ENCODE results near the gene PIP4K2A.
A peak's percentile ranks its signal among the peaks of the same experiment; 100 is the strongest.

The PIP4K2A gene

DNA sequence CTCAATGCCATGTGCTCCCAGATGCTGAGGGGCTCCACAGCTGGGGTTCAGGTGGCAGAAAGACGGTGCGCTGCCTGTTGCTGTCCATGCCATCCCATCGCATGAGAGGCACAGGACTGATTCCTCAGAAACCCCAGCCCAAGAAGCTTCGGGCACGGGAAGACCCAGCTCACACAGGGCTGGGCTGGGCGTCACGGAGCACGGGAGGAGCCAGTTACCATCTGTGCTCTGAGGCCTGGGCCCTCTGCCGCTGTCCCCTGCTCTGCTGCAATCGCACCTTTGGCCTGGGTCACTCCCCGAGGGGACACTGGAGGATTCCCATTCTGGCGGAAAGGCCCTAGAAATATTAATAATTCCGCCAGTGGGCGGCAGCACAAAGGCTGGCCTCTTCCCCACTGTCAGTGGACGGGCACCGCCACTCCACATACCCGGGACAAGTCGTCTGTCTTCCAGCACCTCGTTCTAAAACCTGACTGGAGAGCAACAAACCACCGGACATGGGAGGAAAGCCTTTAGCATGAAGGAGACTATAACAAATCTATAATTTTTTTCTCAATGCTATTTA is 92.1 kb downstream of the PIP4K2A start:
- DNase-seq (ENCODE audit: low read depth in 1 of 2, low spot score in 1 of 2) = no peak

DNA sequence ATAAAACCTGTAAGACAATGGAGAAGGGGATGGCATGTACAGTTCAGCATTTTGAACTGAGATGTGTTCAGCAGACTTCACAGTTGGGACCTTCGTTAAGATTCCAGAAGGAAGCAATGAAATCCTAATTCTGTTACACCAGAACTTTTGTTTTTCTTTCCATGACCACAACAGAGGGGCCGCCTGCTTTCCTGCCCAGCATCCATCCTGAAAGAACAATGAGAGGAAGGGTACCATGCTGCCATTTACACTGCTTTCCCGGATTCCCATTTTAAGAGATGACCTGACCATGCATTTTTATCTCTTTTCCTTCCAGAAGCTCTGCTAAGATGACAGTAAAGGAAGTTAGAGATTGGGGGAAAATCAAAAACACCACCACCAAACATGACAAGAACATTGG is 92.7 kb downstream of the PIP4K2A start:
- no peak for DNase-seq (ENCODE audit: low read depth in 1 of 2, low spot score in 1 of 2)

GRCh38 chr10:22620929-22621328 is 93.4 kb downstream of the PIP4K2A start:
- DNase-seq (ENCODE audit: low read depth in 1 of 2, low spot score in 1 of 2) = no peak

DNA sequence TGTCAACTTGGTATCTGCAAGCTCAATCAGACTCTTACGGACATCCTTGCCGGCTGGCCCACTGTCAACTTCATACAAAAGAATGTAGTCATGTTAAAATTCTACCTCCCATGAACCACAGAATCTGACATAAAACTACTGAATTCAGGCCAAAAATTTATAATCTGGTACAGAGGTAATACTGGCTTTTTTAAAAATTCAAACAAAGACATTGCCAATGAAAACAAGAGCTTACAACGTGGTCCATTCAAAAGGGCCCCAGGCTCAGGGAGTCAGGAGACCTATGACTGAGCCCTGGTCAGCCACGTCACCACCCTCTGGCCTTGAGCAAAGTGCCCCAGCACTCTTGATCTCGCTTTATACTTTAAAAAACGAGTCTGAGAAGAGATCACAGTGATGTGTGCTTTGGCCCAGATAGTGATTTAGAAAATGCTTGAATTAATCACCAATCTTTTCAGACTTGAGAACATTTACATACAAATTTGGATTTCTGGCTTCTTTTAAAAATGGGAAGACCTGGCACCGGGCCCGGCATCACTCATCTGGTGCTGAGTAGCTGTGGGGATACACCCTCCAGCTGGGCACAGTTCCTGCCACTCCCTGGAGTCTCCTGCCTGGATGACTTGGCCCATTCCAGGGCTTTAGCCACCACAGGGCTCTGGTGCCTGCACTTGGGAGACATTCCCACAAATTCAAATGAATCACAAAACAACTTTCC is 94.1 kb downstream of the PIP4K2A start:
- no peak for DNase-seq (ENCODE audit: low read depth in 1 of 2, low spot score in 1 of 2)

GRCh38 chr10:22619101-22619500 is 95.3 kb downstream of the PIP4K2A start:
- no peak for DNase-seq (ENCODE audit: low read depth in 1 of 2, low spot score in 1 of 2)

- DNase-seq (ENCODE audit: low read depth in 1 of 2, low spot score in 1 of 2) = no peak
These were observed 96.1 kb downstream of the PIP4K2A start for GRCh38 chr10:22618078-22618785.

DNA sequence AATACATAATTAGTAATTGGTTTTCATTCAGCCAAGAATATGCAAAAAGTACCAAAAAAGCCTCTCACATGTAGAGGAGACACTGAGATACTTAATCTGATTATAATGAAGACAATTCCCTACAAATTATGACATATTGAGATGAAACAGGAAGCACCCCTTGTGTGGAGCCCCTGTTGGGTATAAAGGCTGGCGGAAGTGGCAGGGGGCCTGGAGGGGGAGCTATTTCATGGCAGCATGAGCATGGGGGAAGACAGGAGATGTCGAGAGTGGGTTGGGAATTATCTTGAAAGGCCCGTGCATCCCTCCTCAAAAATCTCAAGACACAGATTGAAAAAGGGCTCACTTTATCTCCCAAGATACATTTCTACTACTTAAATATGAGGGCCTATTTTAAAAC is 96.9 kb downstream of the PIP4K2A start:
- no peak for DNase-seq (ENCODE audit: low read depth in 1 of 2, low spot score in 1 of 2)

DNA sequence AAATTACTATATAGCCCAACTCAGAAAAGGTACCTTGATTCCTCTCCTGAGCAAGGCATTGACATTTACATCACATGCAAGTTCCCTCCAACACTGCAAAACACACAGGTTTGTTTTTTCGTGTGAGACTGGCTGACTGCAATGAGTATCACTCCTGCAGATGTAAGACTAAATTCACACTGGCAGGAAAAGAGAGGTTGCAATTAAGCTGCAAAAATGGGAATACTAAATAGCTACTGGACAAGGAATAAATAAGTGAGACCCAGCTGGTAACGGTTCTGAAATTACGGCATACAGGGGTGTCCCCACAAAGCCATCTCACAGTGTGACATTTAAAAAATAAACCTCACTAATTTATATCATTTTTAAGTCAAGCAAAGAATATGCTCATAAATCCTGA is 97.3 kb downstream of the PIP4K2A start:
- DNase-seq (ENCODE audit: low read depth in 1 of 2, low spot score in 1 of 2) = no peak

- no peak for DNase-seq (ENCODE audit: low read depth in 1 of 2, low spot score in 1 of 2)
These were observed 98.4 kb downstream of the PIP4K2A start for GRCh38 chr10:22615819-22616499.

DNA sequence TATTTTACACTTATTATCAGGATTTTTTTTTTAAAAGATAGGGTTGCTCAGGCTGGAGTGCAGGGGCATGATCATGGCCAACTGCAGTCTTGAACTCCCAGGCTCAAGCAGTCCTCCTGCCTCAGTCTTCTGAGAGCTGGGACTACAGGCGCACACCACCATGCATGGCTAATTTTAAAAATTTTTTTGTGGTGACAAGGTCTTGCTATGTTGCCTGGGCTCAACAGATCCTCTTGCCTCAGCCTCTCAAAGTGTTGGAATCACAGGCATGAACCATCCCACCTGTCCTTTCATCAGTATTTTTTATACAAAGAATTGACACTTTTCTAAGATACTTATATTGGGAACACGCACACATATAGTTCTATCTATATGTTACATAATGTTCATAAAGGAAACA is 99.3 kb downstream of the PIP4K2A start:
- DNase-seq (ENCODE audit: low read depth in 1 of 2, low spot score in 1 of 2) = no peak

- DNase-seq (ENCODE audit: low read depth in 1 of 2, low spot score in 1 of 2) = no peak
These were observed 101.4 kb downstream of the PIP4K2A start for GRCh38 chr10:22613011-22613410.

DNA sequence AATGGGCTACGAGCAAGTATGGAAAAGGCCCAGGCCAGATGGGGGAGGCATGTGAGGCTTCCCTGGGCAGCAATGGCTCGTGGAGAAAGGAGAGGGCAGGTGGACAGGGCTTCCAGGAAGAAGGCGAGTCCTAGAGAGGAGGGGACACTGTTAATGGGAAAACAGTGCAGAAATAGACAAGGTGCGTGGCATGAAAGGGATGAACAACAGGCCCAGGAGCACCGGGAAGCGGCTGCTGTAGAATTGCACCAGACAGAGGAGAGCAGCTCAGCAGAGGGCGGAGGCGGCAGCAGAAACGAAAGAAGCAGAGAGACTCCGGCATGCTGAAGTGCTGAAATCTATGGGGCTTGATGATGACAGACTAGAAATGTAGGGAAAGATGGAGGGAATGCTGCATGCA is 102.1 kb downstream of the PIP4K2A start:
- no peak for DNase-seq (ENCODE audit: low read depth in 1 of 2, low spot score in 1 of 2)

- peak; percentile 21 to 39 for DNase-seq (ENCODE audit: low read depth in 1 of 2, low spot score in 1 of 2)
These were observed 102.8 kb downstream of the PIP4K2A start for GRCh38 chr10:22611425-22612115.

- DNase-seq (ENCODE audit: low read depth in 1 of 2, low spot score in 1 of 2) = no peak
These were observed 103.8 kb downstream of the PIP4K2A start for GRCh38 chr10:22610610-22611009.

GRCh38 chr10:22609719-22610465 is 104.5 kb downstream of the PIP4K2A start:
- DNase-seq (ENCODE audit: low read depth in 1 of 2, low spot score in 1 of 2) = no peak

- DNase-seq (ENCODE audit: low read depth in 1 of 2, low spot score in 1 of 2) = no peak
These were observed 105.1 kb downstream of the PIP4K2A start for GRCh38 chr10:22609251-22609650.

GRCh38 chr10:22607261-22607660 is 107.1 kb downstream of the PIP4K2A start:
- no peak for DNase-seq (ENCODE audit: low read depth in 1 of 2, low spot score in 1 of 2)

DNA sequence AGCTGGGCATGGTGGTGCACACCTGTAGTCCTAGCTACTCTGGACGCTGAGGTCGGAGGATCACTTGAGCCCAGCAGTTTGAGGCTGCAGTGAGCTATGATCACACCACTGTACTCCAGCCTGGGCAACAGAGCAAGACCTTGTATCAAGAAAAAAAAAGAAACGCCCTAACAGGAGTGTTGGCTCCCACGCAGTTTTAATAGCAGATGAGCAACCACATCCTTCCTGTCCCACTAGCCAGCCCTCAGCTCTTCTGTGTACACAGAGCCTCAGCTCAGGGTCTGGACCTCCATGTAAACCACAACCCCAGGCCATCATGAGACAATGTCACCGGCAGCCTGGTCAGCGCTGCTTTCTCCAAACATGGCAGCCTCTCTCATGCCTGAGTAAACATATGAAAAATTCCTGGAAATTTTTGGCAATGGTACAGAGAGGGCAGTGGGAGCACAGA is 108.2 kb downstream of the PIP4K2A start:
- no peak for DNase-seq (ENCODE audit: low read depth in 1 of 2, low spot score in 1 of 2)

- no peak for DNase-seq (ENCODE audit: low read depth in 1 of 2, low spot score in 1 of 2)
These were observed 109.2 kb downstream of the PIP4K2A start for GRCh38 chr10:22605168-22605567.

DNA sequence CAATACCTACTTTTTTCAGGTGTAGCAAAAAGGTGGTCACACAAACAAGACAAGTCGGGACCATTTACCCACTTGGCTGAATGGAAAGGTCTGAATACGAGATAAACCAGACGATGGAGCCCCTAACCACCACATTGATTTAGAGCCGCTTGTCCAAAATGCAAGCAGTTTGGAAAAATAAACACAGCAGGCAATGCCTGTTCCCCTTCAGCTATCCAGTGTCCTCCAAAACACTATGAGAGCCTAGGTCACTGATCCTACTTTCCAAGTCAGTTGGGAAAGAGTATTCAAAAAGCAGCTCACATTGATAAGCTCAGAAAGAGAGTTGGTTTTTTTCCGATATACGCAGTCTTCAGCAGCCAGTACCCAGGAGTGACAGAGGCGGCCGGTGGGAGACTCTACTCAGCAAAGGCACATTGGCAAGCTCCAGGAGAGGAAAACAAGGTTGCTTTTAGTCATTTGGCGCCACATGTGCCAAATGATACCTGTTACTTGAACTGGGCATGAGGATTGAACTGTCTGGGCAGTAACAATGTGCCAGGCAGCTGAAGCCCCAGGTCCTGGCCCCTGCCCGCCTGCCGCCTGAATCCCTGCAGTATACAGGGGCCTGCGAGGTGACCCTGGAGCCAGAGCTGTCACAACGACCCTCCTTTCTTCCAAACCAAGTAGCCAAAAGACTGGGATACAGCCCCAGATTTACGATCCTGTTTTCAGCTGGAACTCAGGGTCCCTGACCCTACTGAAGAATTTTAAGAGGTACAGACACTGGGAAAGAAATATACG is 109.8 kb downstream of the PIP4K2A start:
- DNase-seq (ENCODE audit: low read depth in 1 of 2, low spot score in 1 of 2) = no peak

Data from activated T-helper 1 cell treated with anti-CD3 and anti-CD28 coated beads, Interleukin-2, amount 50 U/mL, for 16 hours (primary cell).